GM19351 (cell line): Measurements from ENCODE around the gene SSX5.
"Not testable (repeated sequence)": the region's sequence is repeated elsewhere in the genome, so short reads cannot be mapped to it uniquely, and the experiment has no call there.

Experiments
- ATAC-seq: cut with Tn5 transposase; IDR thresholded peaks from one replicate; pipeline ENCODE4 v1.9.1; 2021; ENCODE audit warnings: mild to moderate bottlenecking, moderate library complexity; ENCODE audit not compliant: unreplicated experiment

The SSX5 gene

GRCh38 chrX:48196745-48197201 is at the start of gene SSX5:
Gene SSX5, minus strand, starts transcription at chrX:48196795. Its CDS starts 1,437 bp downstream, at chrX:48195358.
- no peak for ATAC-seq

DNA sequence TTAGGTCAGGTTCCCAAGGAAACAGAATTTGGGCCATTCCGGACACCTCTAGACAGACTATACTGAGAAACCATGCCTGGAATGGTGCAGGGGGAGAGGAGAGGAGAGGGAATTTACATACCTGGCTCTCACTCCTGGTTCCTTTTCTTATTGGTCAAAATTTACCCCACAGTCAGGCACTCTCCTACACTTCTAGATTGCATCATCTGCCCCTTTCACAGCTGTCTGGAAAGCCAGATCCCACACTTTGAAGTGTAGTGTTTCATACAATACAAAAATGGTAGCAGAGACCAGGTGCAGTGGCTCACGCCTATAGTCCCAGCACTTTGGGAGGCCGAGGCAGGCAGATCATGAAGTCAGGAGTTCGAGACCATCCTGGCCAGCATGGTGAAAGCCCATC is 27.6 kb upstream of the SSX5 start:
- ATAC-seq: not testable (repeated sequence)

DNA sequence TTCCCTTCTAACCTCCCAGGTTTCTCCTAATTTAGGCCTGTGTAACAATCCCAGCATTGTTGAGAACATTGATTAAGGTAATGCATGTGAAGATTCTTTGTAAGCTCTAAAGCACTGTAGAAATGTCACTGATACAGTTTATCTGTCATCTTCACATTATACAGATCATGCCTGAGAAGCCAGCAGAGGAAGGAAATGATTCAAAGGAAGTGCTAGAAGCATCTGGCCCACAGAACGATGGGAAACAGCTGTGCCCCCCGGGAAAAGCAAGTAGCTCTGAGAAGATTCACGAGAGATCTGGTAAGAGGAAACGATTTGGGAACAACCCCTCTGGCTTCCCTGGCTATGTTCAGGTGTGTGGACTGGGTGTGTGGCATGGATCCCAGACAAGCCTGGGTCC is 17.7 kb upstream of the SSX5 start:
- ATAC-seq: not testable (repeated sequence)

DNA sequence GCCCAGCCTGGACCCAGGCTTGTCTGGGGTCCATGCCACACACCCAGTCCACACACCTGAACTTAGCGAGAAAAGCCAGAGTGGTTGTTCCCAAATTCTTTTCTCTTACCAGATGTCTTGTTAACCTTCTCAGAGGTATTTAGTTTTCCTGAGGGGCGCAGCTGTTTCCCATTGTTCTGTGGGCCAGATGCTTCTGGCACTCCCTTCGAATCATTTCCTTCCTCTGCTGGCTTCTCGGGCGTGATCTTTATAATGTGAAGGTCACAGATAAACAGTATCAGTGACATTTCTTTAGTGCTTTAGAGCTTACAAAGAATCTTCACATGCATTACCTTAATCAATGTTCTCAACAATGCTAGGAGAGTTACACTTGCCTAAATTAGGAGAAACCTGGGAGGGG is 6.6 kb downstream of the SSX5 start:
- not testable (repeated sequence) for ATAC-seq

- ATAC-seq: not testable (repeated sequence)
Measured at GRCh38 chrX:48181882-48182281, 14.7 kb downstream of the SSX5 start.

DNA sequence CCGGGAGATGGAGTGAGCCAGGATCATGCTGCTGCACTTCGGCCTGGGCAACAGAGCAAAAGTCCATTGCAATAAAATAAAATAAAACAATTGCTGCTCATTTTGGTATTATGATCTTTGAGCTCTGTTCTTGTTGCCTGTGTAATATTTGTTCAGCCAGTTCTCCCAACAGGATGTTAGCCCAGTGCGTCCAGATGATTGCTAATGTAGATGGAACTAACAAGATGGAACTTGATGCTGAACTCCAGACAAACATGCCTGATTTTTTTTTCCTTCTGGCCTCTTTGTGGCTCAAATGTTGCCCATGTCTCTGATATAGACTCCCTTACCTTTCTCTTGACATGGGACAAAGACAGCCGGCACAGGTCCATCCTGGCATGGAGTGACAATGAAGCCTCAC is 15.8 kb downstream of the SSX5 start:
- ATAC-seq: no peak

GRCh38 chrX:48179691-48180090 is 16.9 kb downstream of the SSX5 start:
- no peak for ATAC-seq

- not testable (repeated sequence) for ATAC-seq
Measured at GRCh38 chrX:48166322-48166721, 30.3 kb downstream of the SSX5 start.

GRCh38 chrX:48165241-48165640 is 31.4 kb downstream of the SSX5 start:
- ATAC-seq: no peak

GRCh38 chrX:48156014-48156413 is 40.6 kb downstream of the SSX5 start:
- no peak for ATAC-seq

- ATAC-seq: no peak
Measured at GRCh38 chrX:48154796-48155195, 41.8 kb downstream of the SSX5 start.

DNA sequence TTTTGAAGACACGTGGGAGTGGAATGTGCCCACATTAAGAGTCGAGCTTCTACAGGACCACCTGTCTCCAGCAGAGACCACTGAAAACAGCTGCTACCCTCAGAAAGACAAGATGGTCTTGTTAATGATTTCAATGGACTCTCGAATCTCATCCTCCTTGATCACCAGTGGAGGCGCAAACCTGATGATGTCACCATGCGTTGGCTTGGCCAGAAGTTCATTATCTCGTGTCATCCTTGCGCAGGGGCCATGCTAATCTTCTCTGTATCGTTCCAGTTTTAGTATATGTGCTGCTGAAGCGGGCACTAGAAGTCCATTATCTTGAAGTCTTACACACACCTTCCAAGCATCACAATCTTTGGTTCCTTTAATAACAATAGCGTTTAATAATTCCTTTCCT is 42.8 kb downstream of the SSX5 start:
- no peak for ATAC-seq

DNA sequence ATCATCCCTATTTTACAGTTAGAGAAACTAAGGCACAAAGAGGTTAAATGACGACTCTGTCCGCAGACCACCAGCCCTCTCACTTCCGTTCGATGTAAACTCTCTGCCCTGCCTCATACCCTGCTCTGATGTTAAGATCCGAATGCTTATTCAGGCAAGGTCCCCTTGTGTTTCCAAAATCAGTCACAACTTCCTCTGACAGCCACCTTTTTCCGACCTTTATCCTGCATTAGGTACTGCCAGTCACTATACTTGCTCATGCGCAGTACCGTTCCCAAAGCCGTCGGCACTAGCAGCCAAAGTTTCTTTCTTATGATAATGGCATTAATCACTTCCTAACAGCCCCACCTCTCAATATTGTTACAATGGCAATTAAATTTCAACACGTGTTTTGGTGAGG is 53.9 kb downstream of the SSX5 start:
- not testable (repeated sequence) for ATAC-seq

- not testable (repeated sequence) for ATAC-seq
Measured at GRCh38 chrX:48141810-48142508, 54.6 kb downstream of the SSX5 start.

GRCh38 chrX:48139076-48139475 is 57.5 kb downstream of the SSX5 start:
- ATAC-seq: not testable (repeated sequence)
